ENCODE results near the gene ABCA13.

The ABCA13 gene

GRCh38 chr7:48628793-48629349 is 457.6 kb downstream of the ABCA13 start:
- Histone ChIP-seq H3K27me3 (replicated peaks) (no peaks in the 10 kb centered on the region), H3K36me3 (replicated peaks) (no peaks in the 10 kb centered on the region), H3K4me3 (ENCODE audit: low read depth, low read length) (no peak overlapping the region), H3K27ac (no peak overlapping the region)
- DNase-seq: no peak
- in situ Hi-C loops (cut with HindIII; ENCODE audit: low pct_ligation_motif_present, low sequenced_read_pairs): no loop called here
- no peak for TF ChIP-seq CTCF (IDR thresholded peaks at IDR 0.05; ENCODE audit: low read depth, low read length, missing control alignments)

- DNase-seq: no peak
- Histone ChIP-seq H3K27me3 (replicated peaks) (no peaks in the 10 kb centered on the region), H3K36me3 (replicated peaks) (no peaks in the 10 kb centered on the region), H3K27ac (no peak overlapping the region), H3K4me3 (ENCODE audit: low read depth, low read length) (no peak overlapping the region)
- TF ChIP-seq CTCF (IDR thresholded peaks at IDR 0.05; ENCODE audit: low read depth, low read length, missing control alignments): no peak
- in situ Hi-C loops (cut with HindIII; ENCODE audit: low pct_ligation_motif_present, low sequenced_read_pairs): no loop called here
These were observed 462.9 kb downstream of the ABCA13 start for GRCh38 chr7:48634116-48634632.

- no peak for DNase-seq
- in situ Hi-C loops (cut with HindIII; ENCODE audit: low pct_ligation_motif_present, low sequenced_read_pairs): no loop called here
- no peak for TF ChIP-seq CTCF (IDR thresholded peaks at IDR 0.05; ENCODE audit: low read depth, low read length, missing control alignments)
- H3K27ac ChIP-seq: no peak overlapping the region
- H3K36me3 ChIP-seq (replicated peaks): no peaks in the 10 kb centered on the region
- no peak overlapping the region for H3K4me3 ChIP-seq (ENCODE audit: low read depth, low read length)
- H3K27me3 ChIP-seq (replicated peaks): no peaks in the 10 kb centered on the region
These were observed 464.5 kb downstream of the ABCA13 start for GRCh38 chr7:48635796-48636195.

GRCh38 chr7:48636391-48637015 is 465.2 kb downstream of the ABCA13 start:
- Histone ChIP-seq H3K27me3 (replicated peaks) (no peaks in the 10 kb centered on the region), H3K27ac (no peak overlapping the region), H3K36me3 (replicated peaks) (no peaks in the 10 kb centered on the region), H3K4me3 (ENCODE audit: low read depth, low read length) (no peak overlapping the region)
- no peak for DNase-seq
- in situ Hi-C loops (cut with HindIII; ENCODE audit: low pct_ligation_motif_present, low sequenced_read_pairs): no loop called here
- no peak for TF ChIP-seq CTCF (IDR thresholded peaks at IDR 0.05; ENCODE audit: low read depth, low read length, missing control alignments)

- peak; percentile 14 for DNase-seq
- Histone ChIP-seq H3K36me3 (replicated peaks) (no peaks in the 10 kb centered on the region), H3K4me3 (ENCODE audit: low read depth, low read length) (no peak overlapping the region), H3K27me3 (replicated peaks) (no peaks in the 10 kb centered on the region), H3K27ac (no peak overlapping the region)
- in situ Hi-C loops (cut with HindIII; ENCODE audit: low pct_ligation_motif_present, low sequenced_read_pairs): no loop called here
- TF ChIP-seq CTCF (IDR thresholded peaks at IDR 0.05; ENCODE audit: low read depth, low read length, missing control alignments): no peak
These were observed 466.1 kb downstream of the ABCA13 start for GRCh38 chr7:48637382-48637781.
